GM19351 (cell line): ENCODE results near the gene SF3B3.
"Not testable (repeated sequence)": the region's sequence is repeated elsewhere in the genome, so short reads cannot be mapped to it uniquely, and the experiment has no call there.

Experiments used
- ATAC-seq: cut with Tn5 transposase; IDR thresholded peaks from one replicate; pipeline ENCODE4 v1.9.1; 2021; ENCODE audit warnings: mild to moderate bottlenecking, moderate library complexity; ENCODE audit not compliant: unreplicated experiment

SF3B3 gene

DNA sequence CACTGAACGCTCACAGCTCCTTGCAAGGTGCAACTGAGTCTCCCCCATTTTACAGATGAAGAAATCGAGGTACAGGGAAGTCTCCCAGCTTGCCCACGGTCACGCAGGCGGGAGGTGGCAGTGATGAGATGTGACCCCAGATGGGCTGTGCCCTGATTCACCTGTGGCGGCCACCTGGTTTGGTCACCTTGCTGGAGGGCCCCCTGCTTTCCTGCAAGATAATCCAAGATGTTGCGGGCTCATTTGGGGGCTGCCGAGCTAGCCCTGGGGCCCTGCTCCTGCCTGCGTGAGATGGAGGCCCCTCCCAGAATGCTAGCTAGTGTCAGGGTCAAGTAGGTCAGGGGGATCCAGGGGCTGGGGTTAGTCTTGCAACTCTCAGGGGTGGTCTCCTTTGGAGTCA, 63.1 kb downstream of the SF3B3 start:
- no peak for ATAC-seq

DNA sequence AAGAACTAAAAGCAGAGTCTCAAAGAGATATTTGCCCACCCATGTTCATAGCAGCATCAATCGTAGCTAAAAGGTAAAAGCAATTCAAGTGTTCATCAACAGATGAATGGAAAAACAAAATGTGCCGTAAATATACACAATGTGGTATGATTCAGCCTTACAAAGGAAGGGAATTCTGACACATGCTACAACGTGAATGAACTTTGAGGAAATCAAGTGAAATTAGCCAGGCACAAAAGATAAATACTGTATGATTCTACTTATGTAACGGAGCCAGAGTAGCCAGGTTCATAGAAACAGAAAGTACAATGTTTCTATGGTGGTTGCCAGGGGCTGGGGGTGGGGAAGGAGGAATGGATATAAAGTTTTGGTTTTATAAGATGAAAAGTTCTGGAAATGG, 64.9 kb downstream of the SF3B3 start:
- no peak for ATAC-seq

DNA sequence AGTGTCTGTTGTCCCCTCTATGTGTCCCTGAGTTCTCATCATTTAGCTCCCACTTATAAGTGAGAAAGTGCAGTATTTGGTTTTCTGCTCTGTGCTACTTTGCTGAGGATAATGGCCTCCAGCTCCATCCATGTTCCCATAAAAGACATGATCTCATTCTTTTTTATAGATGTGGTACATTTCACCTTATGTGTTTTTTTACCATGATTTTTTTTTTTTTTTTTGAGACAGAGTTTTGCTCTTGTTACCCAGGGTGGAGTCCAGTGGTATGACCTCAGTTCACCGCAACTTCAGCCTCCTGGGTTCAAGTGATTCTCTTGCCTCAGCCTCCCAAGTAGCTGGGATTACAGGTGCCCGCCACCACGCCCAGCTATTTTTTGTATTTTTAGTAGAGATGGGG, 65.8 kb downstream of the SF3B3 start:
- not testable (repeated sequence) for ATAC-seq

DNA sequence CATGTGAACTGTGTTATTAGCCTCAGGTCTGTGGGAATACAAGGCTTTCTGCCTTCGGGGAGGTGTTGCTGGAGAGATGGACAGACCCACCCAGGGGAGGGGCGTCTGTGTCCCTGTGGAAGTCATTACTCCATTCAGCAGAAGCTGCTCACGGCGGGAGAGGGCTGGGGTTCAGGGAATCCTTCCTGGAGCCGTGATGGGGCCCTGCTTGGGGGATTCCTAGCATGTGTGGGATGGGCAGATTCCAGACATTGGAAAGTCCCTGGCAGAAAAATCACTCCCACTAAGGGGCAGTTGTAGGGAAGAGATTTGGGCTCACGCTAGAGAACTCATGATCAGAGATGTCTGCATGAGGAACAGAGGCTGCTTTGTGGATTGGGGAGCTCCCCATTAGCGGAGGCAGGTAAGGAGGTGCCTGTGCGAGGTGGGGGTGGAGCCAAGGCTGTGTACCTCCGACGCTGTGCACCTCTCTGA, 66.4 kb downstream of the SF3B3 start:
- no peak for ATAC-seq

DNA sequence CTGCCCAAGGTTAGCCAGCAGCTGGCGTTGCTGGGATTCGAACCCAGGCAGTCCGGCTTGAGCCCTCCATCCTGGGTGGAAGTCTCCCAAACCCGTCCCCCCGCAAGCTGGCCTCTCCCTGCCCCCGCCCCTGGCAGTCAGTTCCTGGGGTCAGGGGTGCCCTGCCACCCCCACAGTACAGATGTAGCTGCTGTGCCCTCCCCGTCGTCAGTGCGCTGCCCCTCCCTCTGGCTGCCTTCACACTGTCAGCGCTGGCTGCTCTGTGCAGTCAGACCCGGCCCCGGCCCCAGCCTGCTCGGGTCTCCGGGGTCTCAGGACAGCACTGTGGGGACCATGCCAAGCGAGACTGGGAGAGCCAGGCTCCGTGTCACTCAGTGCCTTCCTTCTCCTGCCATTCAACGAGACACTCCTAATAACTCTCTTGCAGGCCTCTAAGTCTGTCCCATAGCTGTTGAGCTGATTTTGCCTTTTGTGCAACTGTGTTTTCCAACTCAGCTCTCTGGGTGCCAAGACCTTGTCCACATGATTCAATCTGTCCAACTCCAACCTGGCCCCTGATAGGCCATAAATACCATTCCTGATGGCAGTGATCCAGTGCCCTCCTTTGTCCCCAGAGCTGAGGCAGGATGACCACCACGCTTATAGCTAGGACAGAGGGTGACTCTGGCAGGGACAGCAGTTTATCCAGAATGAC, 67.3 kb downstream of the SF3B3 start:
- no peak for ATAC-seq

DNA sequence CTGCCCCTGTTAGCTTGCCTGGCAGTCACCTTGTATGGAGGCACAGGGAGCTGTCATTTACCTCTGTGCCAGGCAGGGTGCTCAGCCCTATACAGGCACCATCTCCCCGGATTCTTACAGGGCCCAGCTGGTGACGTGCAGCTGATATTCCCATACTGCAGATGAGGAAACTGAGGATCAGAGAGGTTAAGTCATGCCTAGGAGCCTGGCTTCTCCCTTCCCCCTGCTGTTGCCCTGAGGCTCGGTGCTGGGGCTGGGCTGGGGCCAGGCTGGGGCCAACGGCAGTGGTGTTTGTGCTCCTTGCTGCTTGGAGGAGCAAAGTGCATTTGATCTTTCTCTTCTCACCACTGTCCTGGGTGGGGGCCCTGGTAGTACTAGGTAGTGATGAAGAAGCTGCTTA, 68.0 kb downstream of the SF3B3 start:
- ATAC-seq = no peak

DNA sequence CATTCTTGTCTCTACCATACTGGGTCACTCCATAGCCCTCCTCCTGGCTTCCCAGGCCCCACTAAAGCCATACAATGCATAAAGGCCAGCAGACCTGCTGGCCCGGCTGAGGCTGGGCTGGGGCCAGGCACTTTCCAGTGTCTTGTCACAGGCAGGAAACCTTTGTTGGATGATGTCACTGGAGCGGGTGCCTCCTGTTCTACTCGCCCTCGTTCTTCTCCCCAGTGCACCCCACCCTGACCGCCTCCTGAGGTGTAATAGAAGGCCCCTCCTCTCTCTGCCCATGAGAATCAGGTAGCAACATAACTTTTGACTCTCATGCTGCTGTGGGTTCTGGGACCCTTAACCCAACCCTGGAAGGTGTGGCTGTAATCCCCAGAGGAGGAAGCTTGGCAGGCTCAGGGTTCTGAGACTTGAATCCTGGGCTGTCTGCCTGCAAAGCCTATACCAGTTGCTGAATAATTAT, 68.5 kb downstream of the SF3B3 start:
- ATAC-seq = no peak

DNA sequence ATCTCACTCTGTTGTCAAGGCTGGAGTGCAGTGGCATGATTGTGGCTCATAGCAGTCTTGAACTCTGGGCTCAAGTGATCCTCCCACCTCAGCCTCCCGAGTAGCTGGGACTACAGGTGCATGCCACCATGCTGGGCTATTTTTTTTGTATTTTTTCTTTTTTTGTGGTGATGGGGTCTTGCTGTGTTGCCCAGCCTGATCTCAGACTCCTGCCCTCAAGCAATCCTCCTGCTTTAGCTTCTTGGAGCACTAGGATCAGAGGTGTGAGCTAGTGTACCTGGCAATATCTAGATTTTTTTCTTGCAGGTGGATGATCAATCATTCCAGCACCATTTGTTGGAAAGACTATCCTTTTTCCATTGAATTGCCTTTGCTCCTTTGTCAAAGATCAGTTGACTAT, 69.9 kb downstream of the SF3B3 start:
- no peak for ATAC-seq

DNA sequence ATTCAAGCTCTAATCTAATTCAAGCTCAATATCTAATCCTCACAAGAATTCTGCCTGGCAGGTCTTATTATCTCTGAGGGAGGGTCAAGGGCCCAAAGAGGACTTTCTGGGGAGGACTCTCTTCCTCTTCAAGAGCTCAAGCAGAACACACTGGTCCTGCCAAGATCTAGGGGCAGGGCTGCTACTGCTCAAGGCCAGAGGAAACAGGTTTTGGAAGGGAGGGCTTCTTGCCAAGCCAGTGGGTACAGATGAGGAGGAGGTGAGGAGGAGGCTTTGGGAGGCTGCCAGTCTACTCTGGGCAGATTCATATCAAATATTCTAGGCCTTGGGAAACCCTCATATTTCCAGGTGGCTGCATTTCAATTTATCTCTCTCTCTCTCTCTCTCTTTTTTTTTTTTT, 71.0 kb downstream of the SF3B3 start:
- no peak for ATAC-seq

DNA sequence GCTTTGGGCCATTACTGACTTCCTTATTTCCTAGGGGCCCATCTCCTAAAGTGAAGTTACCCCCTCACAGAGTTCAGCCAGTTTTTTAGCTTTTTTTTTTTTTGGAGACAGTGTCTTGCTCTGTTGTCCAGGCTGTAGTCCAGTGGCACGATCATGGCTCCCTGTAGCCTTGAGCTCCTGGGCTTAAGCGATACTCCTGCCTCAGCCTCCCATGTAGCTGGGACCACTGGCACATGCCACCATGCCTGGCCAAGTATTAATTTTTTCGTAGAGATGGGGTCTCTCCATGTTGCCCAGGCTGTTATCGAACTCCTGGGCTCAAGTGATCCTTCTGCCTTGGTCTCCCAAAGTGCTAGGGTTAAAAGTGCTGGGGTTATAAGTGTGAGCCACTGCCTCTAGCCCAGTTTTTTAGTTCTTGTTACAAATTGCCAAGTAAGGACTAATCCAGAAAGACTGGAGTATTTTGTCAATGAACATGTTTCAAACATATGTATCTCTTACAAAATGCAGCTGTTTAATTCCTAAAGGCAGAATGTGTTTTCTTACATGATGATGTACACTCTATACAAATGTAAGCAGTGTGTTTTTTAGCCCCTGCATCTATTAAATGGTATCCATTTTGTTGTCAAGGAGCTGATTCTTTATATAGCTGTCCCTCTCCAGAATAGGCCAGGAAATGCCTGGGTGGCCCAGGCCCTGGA, 73.7 kb downstream of the SF3B3 start:
- ATAC-seq = no peak

DNA sequence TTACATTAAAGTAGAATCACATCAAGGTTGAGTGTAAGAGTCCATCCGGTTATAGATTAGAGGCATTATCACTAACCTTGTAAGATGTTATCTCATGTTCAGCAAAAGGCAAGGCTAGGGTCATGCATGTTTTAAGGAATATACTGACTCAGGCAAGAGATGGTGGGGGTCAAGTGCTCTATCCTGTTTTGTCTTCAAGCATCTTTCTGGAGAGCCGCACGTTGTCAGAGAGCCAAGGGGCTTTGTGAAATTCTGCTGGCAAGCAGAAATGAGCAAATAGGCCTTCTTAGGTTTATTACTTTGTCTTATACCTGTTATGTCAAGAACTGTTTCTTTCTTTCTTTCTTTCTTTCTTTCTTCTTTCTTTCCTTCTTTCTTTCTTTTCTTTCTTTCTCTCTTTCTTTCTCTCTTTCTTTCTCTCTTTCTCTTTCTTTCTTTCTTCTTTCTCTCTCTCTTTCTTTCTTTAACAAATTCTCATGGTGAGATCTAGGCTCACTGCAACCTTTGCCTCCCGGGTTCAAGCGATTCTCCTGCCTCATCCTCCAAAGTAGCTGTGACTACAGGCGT, 75.4 kb downstream of the SF3B3 start:
- ATAC-seq = no peak

DNA sequence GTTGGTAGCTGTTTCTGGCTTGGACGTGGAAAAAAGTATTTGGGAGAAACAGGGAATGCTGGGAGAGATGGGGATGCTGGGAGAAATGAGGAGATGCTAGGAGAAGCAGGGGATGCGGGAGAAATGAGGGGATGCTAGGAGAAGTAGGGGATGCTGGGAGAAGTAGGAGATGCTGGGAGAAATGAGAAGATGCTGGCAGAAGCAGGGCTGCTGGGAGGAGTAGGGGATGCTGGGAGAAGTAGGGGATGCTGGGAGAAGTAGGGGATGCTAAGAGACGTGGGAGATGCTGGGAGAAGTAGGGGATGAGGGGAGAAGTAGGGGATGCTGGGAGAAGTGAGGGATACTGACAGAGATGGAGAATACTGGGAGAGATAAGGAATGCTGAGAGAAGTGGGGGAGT, 77.1 kb downstream of the SF3B3 start:
- no peak for ATAC-seq

DNA sequence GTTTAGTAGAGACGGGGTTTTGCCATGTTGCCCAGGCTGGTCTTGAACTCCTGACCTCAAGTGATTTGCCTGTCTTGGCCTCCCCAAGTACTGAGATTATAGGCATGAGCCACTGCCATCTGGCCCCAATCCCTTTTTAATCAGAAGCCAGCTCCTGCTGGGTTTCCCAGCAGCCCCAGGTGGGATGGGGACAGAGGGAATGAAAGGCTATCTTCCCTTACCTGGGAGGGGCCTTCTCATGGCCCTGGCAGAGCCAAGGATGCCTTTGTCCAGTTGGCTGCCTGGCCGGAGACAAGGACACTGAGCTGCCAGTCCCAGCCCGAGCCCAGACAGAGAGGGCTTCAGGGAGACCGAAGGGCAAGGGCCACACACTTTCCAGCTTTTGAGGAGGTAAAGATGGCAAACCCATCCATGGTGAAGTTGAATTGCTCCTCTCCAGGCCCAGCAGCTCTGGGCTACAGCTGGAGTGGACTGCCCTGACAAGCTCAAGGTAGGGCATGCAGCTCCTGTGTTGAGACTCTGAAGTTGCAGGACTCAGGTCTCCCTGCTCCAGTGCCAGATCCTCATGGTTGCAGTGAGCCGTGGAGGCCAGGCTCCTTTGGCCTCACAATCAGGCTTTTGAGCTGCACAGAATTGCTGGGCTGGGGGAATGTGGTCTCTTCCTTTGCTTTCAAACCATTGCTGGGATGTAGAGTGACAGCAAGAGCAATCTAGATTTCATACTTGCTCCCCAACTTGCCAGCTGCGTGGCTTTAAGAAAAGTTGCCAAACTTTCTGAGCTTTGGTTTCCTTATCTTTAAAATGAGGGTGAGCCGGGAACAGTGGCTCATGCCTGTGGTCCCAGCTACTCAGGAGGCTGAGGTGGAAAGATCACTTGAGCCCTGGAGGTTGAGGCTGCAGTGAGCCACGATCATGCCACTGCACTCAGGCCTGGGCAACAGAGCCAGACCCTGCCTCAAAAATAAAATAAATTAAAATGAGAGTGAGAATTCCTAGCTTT, 78.3 kb downstream of the SF3B3 start:
- ATAC-seq = no peak

DNA sequence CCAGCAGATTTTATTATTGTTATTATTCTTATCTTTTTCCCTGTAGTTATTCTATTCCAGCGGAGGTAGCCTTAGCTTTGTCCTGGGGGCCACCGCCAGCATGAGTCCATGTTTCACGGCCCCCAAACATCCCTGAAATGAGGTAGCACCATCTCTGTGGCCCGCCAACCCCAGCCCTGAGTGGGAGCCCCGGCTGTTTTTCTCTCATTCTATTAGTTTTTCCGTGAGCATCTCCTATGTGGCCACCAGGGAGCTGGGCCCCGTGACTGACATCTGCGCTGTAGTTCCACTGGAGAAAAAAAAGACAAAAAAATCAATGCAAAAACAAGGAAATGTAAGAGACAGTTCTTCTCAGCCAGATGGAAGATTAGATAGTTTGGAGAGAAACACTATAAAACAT, 79.2 kb downstream of the SF3B3 start:
- no peak for ATAC-seq

DNA sequence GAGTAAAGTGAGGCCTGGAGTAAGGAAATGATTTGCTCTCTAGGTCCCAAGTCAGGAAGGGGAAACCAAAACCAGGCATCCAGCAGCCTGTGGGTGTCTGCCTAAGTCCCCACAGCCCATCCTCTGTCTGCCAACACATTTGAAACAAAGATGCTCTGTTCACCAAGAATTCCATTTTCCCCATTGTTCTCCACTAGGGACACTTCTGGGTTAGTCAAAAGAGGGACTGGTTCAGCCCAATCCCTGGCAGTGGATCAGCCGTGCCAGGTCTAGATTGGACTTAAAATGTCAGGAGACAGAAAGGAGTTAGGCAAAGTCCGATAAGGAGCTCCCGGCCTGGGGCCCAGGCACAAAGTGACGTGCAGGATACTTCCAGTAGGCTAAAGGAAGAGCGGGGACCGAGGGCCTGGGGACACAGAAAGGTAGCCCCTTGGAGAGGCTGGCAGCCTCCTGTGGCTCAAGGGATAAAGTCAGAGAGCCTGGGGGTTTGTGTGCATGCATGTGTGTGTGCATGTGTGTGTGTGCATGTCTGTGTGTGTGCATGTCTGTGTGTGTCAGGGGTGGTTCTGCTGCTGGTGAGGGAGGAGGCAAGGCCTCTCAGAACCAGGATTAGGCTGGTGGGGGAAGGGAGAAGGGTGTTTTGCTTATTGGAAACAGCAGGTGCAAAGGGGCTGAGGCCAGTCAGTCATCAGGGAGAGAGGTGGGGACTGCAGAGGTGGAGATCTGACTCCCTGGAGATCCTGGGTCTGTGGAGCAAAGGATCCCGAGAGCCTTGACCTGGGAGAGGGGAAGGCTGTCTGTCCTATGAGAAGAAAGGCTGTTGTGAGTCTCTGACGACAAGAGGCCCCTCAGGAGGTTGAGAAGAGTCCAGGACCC, 81.0 kb downstream of the SF3B3 start:
- no peak for ATAC-seq

DNA sequence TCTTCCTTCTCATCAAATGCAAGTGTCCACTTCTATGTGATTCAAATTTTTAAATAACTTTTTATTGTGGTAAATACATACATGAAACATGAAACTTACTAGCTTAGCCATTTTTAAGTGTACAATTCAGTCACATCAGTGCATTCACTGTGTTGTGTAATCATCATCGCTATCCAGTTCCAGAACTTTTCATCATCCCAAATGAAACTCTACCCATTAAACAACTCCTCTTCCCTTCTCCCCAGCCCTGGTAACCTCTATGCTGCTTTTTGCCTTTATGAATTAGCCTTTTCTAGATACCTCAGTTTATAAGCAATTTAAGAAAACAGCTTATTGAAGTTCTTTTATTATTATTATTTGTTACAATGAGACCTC, 81.7 kb downstream of the SF3B3 start:
- no peak for ATAC-seq

DNA sequence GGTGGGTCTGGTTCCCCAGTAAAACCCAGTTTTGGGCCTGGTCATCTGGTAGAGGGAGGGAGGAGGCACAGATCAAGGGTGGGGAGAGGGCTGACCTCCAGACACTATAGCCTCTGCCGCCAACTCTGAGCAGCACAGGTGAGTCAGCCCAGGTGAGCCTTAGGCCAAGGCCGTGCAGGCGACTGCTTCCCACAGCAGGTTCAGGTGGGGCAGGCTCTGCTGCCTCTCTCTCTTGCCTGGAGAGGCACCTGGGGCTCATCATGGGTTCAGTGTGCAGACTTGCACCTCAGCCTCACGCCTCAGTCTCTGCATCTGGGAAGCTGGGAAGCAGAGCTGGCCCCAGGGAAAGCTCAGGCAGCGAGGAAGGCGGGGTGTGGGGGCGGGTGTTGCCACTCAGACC, 84.9 kb downstream of the SF3B3 start:
- no peak for ATAC-seq

DNA sequence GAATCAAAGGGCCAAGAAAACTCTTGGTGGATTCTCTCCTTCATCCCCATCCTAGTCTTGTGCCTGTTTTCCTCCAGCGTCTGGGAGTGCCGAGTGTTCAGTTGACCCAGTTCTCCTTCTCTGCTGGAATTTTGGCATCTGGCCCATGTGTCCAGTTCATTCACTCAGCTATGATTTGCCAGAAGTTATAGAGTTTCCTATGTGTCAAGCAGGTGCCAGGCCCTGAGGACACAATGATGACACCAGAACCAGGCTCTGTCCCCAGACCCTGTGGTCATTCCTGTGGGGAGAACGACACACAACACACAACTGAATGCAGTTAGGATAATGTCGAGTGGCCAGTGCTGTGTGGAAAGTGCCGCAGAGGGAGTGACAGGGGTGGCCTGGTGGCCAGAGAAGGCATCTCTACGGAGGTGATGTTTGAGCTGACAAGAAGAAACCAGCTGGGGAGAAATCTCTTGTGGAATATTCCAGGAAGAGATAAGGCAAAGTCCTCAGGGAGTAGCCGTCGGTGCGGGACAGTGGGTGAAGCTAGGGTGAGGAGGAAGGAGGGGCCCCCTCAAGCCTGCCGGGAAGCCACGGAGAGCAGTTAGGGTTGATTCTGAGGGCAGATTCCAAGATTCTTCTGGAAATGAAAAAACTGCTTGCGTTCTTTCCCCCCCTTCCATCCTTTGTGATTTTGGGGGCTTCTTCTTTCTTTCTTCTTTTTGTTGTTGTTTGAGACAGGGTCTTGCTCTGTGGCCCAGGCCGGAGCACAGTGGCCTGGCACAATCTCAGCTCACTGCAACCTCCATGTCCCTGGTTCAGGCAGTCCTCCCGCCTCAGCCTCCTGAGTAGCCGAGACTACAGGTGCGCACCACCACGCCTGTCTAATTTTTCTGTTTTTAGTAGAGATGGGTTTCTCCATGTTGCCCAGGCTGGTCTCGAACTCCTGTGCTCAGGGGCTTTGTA, 86.9 kb downstream of the SF3B3 start:
- no peak for ATAC-seq

DNA sequence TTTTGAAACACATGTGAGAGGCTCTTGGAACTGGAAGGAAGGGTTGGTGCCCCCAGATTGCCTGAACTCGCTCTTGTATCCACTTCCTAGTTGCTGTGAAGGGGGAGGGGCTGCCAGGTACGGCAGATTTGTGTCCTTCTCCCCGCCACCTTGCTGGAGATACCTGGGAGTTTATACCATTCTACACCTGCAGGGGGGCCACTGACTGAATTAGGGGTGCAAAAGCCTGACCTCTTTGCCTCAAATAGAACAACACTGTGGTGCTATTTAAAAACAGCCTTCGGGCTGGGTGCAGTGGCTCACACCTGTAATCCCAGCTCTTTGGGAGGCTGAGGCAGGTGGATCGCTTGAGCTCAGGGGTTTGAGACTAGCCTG, 87.6 kb downstream of the SF3B3 start:
- ATAC-seq = no peak
